IPS-15b (cell line): ENCODE results near the gene DLGAP1.

ENCODE experiments used
- H3K27me3 ChIP-seq: one replicate; pipeline ENCODE4 v1.6.1; 2013; ENCODE audit warnings: low read length; ENCODE audit not compliant: control insufficient read depth, insufficient read depth
- H3K36me3 ChIP-seq: one replicate; pipeline ENCODE4 v1.6.1; 2013; ENCODE audit warnings: low read length; ENCODE audit not compliant: control insufficient read depth, insufficient read depth
- H3K4me1 ChIP-seq: one replicate; pipeline ENCODE4 v1.6.1; 2013; ENCODE audit warnings: mild to moderate bottlenecking, low read length; ENCODE audit not compliant: control insufficient read depth, insufficient read depth
- H3K4me3 ChIP-seq: one replicate; pipeline ENCODE4 v1.5.1; 2013; ENCODE audit warnings: low read depth, low read length
- H3K9ac ChIP-seq: one replicate; pipeline ENCODE4 v1.6.1; 2013; ENCODE audit warnings: low read depth, mild to moderate bottlenecking, low read length
- H3K9me3 ChIP-seq: one replicate; pipeline ENCODE4 v1.6.1; 2013; ENCODE audit warnings: mild to moderate bottlenecking, low read length; ENCODE audit not compliant: control insufficient read depth, insufficient read depth

The DLGAP1 gene

GRCh38 chr18:3645384-3646156 lies 809.5 kb downstream of the DLGAP1 start:
- H3K27me3 ChIP-seq = no peaks in the 10 kb centered on the region
- no peak overlapping the region for H3K9ac ChIP-seq
- H3K36me3 ChIP-seq = no peaks in the 10 kb centered on the region
- no peaks in the 10 kb centered on the region for H3K9me3 ChIP-seq
- H3K4me1 ChIP-seq = peaks cover 15% of the 10 kb centered on the region
- H3K4me3 ChIP-seq = no peak overlapping the region

DNA sequence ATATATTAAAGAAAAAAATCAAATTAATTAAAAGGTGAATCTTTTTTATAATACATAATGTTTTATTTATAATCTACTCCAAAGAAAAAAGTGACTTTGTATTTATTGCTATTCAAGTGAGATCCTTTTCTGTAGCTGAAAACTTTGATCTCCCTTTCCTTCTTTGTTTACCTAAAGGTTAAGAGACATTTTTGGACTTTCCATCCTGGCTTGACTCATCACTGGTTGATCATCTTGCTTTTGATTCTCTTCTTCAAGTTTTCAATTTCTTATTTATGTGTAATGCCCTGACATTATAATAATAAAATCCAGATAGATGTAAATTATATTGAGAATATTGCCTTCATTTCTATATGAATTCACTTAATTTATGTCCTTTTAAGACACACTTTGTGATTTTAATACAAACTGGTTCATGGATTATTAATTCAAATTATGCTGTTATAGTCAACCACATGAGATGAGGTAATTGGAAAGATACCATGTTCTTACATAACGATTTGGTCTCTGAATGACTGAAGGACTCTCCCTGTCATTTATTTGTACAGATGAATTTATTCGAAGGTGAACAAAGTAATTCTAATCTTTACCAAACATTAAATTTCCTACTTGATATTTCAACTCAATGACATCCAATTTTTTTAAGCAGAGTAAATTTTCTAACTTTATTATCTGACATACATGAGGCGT lies 820.7 kb downstream of the DLGAP1 start:
- Histone ChIP-seq H3K4me3 (no peak overlapping the region), H3K9me3 (no peaks in the 10 kb centered on the region), H3K9ac (no peak overlapping the region), H3K36me3 (no peaks in the 10 kb centered on the region), H3K4me1 (no peaks in the 10 kb centered on the region), H3K27me3 (no peaks in the 10 kb centered on the region)

GRCh38 chr18:3631887-3632286 lies 823.2 kb downstream of the DLGAP1 start:
- no peaks in the 10 kb centered on the region for H3K4me1 ChIP-seq

GRCh38 chr18:3626929-3627458 lies 828.1 kb downstream of the DLGAP1 start:
- no peaks in the 10 kb centered on the region for H3K27me3 ChIP-seq
- no peak overlapping the region for H3K9ac ChIP-seq
- no peaks in the 10 kb centered on the region for H3K9me3 ChIP-seq
- peaks cover 20% of the 10 kb centered on the region for H3K4me1 ChIP-seq
- H3K4me3 ChIP-seq = no peak overlapping the region
- H3K36me3 ChIP-seq = no peaks in the 10 kb centered on the region

More at GRCh38 chr18:3631887-3632286, 823.2 kb downstream of the DLGAP1 start:
- Histone ChIP-seq H3K4me3 (no peak overlapping the region), H3K36me3 (no peaks in the 10 kb centered on the region), H3K9me3 (no peaks in the 10 kb centered on the region), H3K27me3 (no peaks in the 10 kb centered on the region), H3K9ac (no peak overlapping the region)

GRCh38 chr18:3625742-3626091 lies 829.4 kb downstream of the DLGAP1 start:
- Histone ChIP-seq H3K27me3 (no peaks in the 10 kb centered on the region), H3K4me3 (no peak overlapping the region), H3K4me1 (peaks cover 20% of the 10 kb centered on the region), H3K9me3 (no peaks in the 10 kb centered on the region), H3K36me3 (no peaks in the 10 kb centered on the region), H3K9ac (no peak overlapping the region)

GRCh38 chr18:3624935-3625741 lies 830.0 kb downstream of the DLGAP1 start:
- no peaks in the 10 kb centered on the region for H3K27me3 ChIP-seq
- no peak overlapping the region for H3K9ac ChIP-seq
- H3K4me1 ChIP-seq = peaks cover 20% of the 10 kb centered on the region
- no peaks in the 10 kb centered on the region for H3K9me3 ChIP-seq
- no peaks in the 10 kb centered on the region for H3K36me3 ChIP-seq
- no peak overlapping the region for H3K4me3 ChIP-seq

DNA sequence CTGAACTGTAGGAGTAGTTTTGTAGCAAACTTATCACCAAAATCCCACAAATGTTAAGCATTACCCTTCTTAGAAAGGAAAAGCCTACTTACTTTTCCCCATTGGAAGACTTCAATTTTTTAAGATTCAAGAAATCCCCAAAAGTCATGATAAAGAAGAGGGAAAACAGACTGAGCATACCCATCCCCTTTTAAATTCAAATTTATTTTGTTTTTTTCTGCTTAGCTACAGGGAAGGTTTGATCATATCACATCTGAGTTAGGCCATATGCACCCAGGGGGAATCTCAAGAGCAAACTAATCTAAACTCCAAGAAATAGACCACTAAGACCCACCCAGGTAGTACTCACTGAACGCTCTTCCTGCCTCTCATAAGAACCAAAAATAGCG lies 830.6 kb downstream of the DLGAP1 start:
- H3K4me3 ChIP-seq = no peak overlapping the region
- peaks cover 20% of the 10 kb centered on the region for H3K4me1 ChIP-seq
- H3K9me3 ChIP-seq = no peaks in the 10 kb centered on the region
- no peaks in the 10 kb centered on the region for H3K36me3 ChIP-seq
- H3K9ac ChIP-seq = no peak overlapping the region
- no peaks in the 10 kb centered on the region for H3K27me3 ChIP-seq

DNA sequence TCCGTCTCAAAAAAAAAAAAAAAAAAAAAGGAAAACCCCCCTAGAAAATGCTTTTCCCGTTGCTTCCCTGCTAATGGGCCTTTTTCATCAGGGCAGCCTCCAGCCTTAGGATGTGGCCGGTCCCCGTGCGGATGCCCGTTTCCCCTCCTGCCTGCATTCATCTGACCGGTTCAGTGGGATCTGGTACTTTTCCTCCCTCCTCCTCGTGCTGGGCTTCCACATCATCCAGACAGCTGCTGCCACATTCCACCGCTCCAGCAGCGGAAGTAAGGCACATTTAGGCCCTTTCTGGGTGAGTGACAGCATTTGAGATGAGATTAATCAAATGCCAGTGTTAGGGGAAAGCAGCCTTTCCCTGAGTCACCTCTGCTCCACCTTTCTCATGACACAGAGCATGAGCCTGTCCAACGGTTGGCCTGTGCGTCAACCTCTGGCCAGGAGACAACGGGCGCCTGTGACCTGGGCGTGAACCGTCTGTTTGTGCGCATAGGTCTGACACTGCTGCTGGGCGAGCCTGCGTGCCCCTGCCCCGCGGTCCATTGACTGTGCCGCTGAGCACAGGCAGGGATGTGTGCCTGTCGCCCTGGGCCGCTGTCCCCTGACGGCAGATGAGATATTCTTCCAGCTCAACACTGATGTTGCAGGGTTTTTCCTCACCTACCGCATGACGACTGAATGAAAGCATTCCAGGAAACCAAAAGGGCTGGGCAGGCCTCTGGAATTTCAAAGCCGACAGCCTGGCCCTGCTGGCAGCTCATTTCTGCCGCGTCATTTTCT lies 831.1 kb downstream of the DLGAP1 start:
- Histone ChIP-seq H3K36me3 (no peaks in the 10 kb centered on the region), H3K4me3 (no peak overlapping the region), H3K9me3 (no peaks in the 10 kb centered on the region), H3K4me1 (peaks cover 20% of the 10 kb centered on the region), H3K9ac (no peak overlapping the region), H3K27me3 (no peaks in the 10 kb centered on the region)

DNA sequence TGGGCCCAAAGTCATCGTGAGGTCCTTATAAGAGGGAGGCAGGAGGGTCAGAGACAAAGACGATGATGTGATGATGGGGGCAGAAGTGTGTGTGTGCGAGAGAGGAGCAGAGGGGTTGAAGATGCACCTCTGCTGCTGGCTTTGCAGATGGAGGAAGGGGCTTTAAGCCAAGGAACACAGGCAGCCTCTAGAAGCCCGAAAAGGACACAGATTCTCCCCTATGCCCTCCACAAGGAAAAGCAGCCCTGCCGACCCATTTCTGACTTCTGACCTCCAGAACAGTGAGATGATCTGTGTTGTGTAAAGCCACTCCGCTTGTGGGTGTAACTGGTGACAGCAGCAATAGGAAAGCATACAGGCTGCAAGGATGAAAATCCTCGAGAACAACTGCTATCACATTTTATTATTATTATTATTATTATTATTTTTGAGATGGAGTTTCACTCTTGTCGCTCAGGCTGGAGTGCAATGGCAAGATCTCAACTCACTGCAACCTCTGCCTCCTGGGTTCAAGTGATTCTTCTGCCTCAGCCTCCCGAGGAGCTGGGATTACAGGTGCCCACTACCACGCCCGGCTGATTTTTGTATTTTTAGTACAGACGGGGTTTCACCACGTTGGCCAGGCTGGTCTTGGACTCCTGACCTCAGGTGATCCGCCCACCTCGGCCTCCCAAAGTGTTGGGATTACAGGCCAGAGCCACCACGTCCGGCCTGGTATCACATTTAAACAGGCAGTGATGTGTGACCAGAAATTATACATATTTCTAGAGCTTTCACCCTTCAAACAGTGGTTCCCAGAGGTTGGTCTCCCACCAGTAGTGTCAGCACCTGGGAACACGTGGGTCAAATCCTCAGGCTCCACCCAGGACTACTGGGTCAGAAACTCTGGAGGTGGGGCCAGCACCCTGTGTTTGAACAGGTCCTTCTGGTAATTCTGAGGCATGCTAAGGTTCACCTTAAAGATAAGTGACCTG lies 834.7 kb downstream of the DLGAP1 start:
- H3K9me3 ChIP-seq = no peaks in the 10 kb centered on the region
- no peak overlapping the region for H3K4me3 ChIP-seq
- H3K36me3 ChIP-seq = no peaks in the 10 kb centered on the region
- peaks cover 16% of the 10 kb centered on the region for H3K4me1 ChIP-seq
- H3K27me3 ChIP-seq = no peaks in the 10 kb centered on the region
- no peak overlapping the region for H3K9ac ChIP-seq

DNA sequence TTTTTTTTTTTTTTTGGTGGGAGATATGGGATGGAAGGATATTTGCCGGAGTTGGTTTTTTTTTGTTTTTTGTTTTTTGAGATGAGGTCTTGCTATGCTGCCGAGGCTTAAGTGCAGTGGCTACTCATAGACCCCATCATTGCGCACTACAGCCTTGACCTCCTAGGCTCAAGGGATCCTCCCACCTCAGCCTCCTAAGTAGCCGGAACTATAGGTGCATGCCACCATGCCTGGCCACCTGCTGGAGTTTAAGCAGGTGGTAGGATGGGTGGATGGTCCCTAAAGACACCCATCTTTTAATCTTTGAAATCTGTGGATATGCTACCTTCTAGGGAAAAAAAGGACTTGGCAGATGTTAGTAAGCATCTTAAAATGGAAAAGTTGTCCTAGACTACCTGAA lies 835.4 kb downstream of the DLGAP1 start:
- H3K4me1 ChIP-seq = peaks cover 12% of the 10 kb centered on the region
- no peak overlapping the region for H3K9ac ChIP-seq
- H3K9me3 ChIP-seq = no peaks in the 10 kb centered on the region
- H3K4me3 ChIP-seq = no peak overlapping the region
- no peaks in the 10 kb centered on the region for H3K36me3 ChIP-seq
- H3K27me3 ChIP-seq = no peaks in the 10 kb centered on the region
